ENCODE results near the gene SLC8A2. TPM values are rescaled to one million over a fixed set of nuclear protein-coding genes. Genes with fewer than 3 reads are reported as not detected.

The SLC8A2 gene
- polyA plus RNA-seq, 1 donor (not counting 4 experiments of a cell fraction or from before 2014, with no cell fraction given) = 0.17 TPM

GRCh38 chr19:47485210-47485609 lies 13.5 kb upstream of the SLC8A2 start:
- H3K9me3 ChIP-seq (ENCODE audit: control insufficient read depth, low read depth, low read length) = no peaks in the 10 kb centered on the region
- H4K20me1 ChIP-seq (ENCODE audit: control insufficient read depth, extremely low read depth, insufficient read depth, low read length) = no peaks in the 10 kb centered on the region
- no peak for FAIRE-seq
- no peaks in the 10 kb centered on the region for H3K9me1 ChIP-seq (ENCODE audit: control insufficient read depth, extremely low read depth, insufficient read depth, low read length)
- no peaks in the 10 kb centered on the region for H3K27me3 ChIP-seq (ENCODE audit: control insufficient read depth, extremely low read depth, insufficient read depth, low read length)
- dilution Hi-C loops (cut with MboI; ENCODE audit: extremely low pct_ligation_motif_present, low sequenced_read_pairs) = no loop called here
- no peak overlapping the region for H3K9ac ChIP-seq (ENCODE audit: control insufficient read depth, extremely low read depth, insufficient read depth, low read length)
- no peak for TF ChIP-seq EZH2 (IDR thresholded peaks at IDR 0.05; ENCODE audit: low read length)
- TF ChIP-seq, protein P1, sequence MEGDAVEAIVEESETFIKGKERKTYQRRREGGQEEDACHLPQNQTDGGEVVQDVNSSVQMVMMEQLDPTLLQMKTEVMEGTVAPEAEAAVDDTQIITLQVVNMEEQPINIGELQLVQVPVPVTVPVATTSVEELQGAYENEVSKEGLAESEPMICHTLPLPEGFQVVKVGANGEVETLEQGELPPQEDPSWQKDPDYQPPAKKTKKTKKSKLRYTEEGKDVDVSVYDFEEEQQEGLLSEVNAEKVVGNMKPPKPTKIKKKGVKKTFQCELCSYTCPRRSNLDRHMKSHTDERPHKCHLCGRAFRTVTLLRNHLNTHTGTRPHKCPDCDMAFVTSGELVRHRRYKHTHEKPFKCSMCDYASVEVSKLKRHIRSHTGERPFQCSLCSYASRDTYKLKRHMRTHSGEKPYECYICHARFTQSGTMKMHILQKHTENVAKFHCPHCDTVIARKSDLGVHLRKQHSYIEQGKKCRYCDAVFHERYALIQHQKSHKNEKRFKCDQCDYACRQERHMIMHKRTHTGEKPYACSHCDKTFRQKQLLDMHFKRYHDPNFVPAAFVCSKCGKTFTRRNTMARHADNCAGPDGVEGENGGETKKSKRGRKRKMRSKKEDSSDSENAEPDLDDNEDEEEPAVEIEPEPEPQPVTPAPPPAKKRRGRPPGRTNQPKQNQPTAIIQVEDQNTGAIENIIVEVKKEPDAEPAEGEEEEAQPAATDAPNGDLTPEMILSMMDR (optimal IDR thresholded peaks at IDR 0.05 in 1 of 3, IDR thresholded peaks at IDR 0.05 in 1 of 3, conservative IDR thresholded peaks at IDR 0.05 in 1 of 3; ENCODE audit: extremely low read depth in 1 of 3, insufficient read depth in 2 of 3, low read length in 3 of 3) = no peak
- H3K4me2 ChIP-seq (ENCODE audit: control insufficient read depth, extremely low read depth, insufficient read depth, low read depth, low read length) = peak overlapping the region; percentile 99
- H3K27ac ChIP-seq (ENCODE audit: control insufficient read depth, insufficient read depth, low read length) = no peak overlapping the region
- DNase-seq (ENCODE audit: low read depth, low spot score) = no peak
- H3K36me3 ChIP-seq (ENCODE audit: control insufficient read depth in 2 of 2, extremely low read depth in 1 of 2, insufficient read depth in 2 of 2, low read length in 2 of 2) = peaks cover 12 to 19% of the 10 kb centered on the region in 2 experiments
- no peak overlapping the region for H3K4me3 ChIP-seq (ENCODE audit: control insufficient read depth in 2 of 3, extremely low read depth in 1 of 3, insufficient read depth in 2 of 3, low read depth in 1 of 3, low read length in 3 of 3)
- H3K4me1 ChIP-seq (ENCODE audit: control insufficient read depth, extremely low read depth, insufficient read depth, low read length) = peaks cover 13% of the 10 kb centered on the region
- H2AFZ ChIP-seq (ENCODE audit: control insufficient read depth, low read length) = no peak overlapping the region
- no peaks in the 10 kb centered on the region for H3K79me2 ChIP-seq (ENCODE audit: control insufficient read depth, insufficient read depth, low read length)

DNA sequence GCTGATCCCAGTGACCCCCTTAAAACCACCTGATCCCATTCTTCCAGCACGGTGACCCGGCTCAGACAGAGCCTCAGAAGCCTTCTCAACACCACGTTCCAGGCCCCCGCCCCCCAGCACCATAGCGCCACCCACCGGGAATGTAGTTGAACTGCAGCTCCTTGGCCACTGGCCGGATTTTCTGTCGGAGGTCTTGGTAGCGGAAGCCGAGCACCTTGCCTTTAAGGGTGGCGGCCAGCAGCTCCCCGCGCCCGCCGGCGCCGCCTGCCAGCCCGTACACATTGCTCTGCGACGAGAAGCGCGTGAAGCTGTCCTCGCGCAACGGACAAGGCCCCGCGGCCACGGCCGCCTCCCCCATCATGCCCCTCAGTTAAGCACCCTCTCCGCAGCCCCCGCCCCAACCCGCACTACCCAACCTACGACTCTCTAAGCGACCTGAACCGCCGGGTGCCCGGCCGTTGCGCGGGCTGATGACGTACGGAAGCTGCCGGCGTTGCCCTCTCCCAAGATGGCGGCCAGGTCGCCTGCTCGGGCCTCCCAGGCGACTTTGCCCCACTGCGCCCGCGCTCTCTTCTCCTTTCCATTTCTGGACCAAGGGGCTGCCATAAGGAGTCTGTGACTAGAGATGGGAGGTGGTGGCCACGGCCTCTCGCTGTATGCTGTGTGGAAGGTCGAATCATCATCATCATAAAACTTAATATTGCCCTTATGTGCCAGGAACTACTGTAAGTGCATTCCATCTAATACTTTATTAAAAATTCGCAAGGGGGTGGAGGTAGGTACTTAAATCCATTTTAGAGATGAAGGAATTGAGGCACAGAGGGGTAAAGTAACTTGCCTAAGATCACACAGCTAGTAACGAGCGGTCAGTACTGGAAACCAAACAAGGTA lies 12.4 kb upstream of the SLC8A2 start, which contains the start of gene KPTN:
KPTN (minus strand) TSS at position 420 of the 891 bp plus-strand sequence; CDS start at position 361, 59 bp downstream.
- peak within 1 kb of the TSS; percentile 98 for H2AFZ ChIP-seq (ENCODE audit: control insufficient read depth, low read length)
- DNase-seq (ENCODE audit: low read depth, low spot score) (peak; percentile 42), FAIRE-seq (peak; percentile 53)
- peak within 1 kb of the TSS; percentile 93 for H3K27ac ChIP-seq (ENCODE audit: control insufficient read depth, insufficient read depth, low read length)
- dilution Hi-C loops (cut with MboI; ENCODE audit: extremely low pct_ligation_motif_present, low sequenced_read_pairs) = no loop called here
- peak within 1 kb of the TSS; percentile 95 for H3K9ac ChIP-seq (ENCODE audit: control insufficient read depth, extremely low read depth, insufficient read depth, low read length)
- TF ChIP-seq, protein P1 (optimal IDR thresholded peaks at IDR 0.05 in 1 of 3, IDR thresholded peaks at IDR 0.05 in 1 of 3, conservative IDR thresholded peaks at IDR 0.05 in 1 of 3; ENCODE audit: extremely low read depth in 1 of 3, insufficient read depth in 2 of 3, low read length in 3 of 3) = peak; percentile 94 to 98 (median 97)
- no peak for TF ChIP-seq EZH2 (IDR thresholded peaks at IDR 0.05; ENCODE audit: low read length)
- H3K27me3 ChIP-seq (ENCODE audit: control insufficient read depth, extremely low read depth, insufficient read depth, low read length) = no peaks in the 10 kb centered on the region
- no peaks in the 10 kb centered on the region for H3K79me2 ChIP-seq (ENCODE audit: control insufficient read depth, insufficient read depth, low read length)
- no peaks in the 10 kb centered on the region for H4K20me1 ChIP-seq (ENCODE audit: control insufficient read depth, extremely low read depth, insufficient read depth, low read length)
- H3K36me3 ChIP-seq (ENCODE audit: control insufficient read depth in 2 of 2, extremely low read depth in 1 of 2, insufficient read depth in 2 of 2, low read length in 2 of 2) = peaks cover 3 to 9% of the 10 kb centered on the region in 2 experiments
- no peaks in the 10 kb centered on the region for H3K9me1 ChIP-seq (ENCODE audit: control insufficient read depth, extremely low read depth, insufficient read depth, low read length)
- peak within 1 kb of the TSS; percentile 99 for H3K4me2 ChIP-seq (ENCODE audit: control insufficient read depth, extremely low read depth, insufficient read depth, low read depth, low read length)
- H3K4me1 ChIP-seq (ENCODE audit: control insufficient read depth, extremely low read depth, insufficient read depth, low read length) = peaks cover 13% of the 10 kb centered on the region
- H3K9me3 ChIP-seq (ENCODE audit: control insufficient read depth, low read depth, low read length) = no peaks in the 10 kb centered on the region
- peak within 1 kb of the TSS; percentile 73 to 99 (median 95) for H3K4me3 ChIP-seq (ENCODE audit: control insufficient read depth in 2 of 3, extremely low read depth in 1 of 3, insufficient read depth in 2 of 3, low read depth in 1 of 3, low read length in 3 of 3)
